Chondrocyte (in vitro differentiated cells): ENCODE data around the gene SMOC2. TPM values are rescaled to one million over a fixed set of nuclear protein-coding genes. Genes with fewer than 3 reads are reported as not detected.

Experiments
- DNase-seq: peaks from one replicate; pipeline ENCODE4 v3.0.0; 2021; ENCODE audit warnings: mixed read lengths, low spot score
- H3K27ac Mint-ChIP-seq: one replicate; pipeline ENCODE4 v1.8.0; 2021; ENCODE audit warnings: mild to moderate bottlenecking, moderate library complexity, mixed read lengths; ENCODE audit not compliant: unreplicated experiment
- H3K27me3 Mint-ChIP-seq: 2 replicates; pipeline ENCODE4 v1.8.0; 2021; ENCODE audit warnings: low read depth, mixed read lengths
- H3K36me3 Mint-ChIP-seq: 2 replicates; pipeline ENCODE4 v1.8.0; 2021; ENCODE audit warnings: low read depth, mixed read lengths
- H3K4me1 Mint-ChIP-seq: 2 replicates; pipeline ENCODE4 v1.8.0; 2021; ENCODE audit warnings: low read depth, mild to moderate bottlenecking, mixed read lengths
- H3K4me3 Mint-ChIP-seq: one replicate; pipeline ENCODE4 v1.8.0; 2021; ENCODE audit warnings: mild to moderate bottlenecking, moderate library complexity, mixed read lengths; ENCODE audit not compliant: unreplicated experiment
- H3K9me3 Mint-ChIP-seq: 2 replicates; pipeline ENCODE4 v1.8.0; 2021; ENCODE audit warnings: low read depth, mixed read lengths
- long read RNA-seq: library from polyadenylated mRNA; stranded (forward); transcript quantifications from one replicate; pipeline ENCODE4 v2.0.0, GENCODE V29; 2021
- total RNA-seq: library from RNA; stranded (reverse); gene quantifications from 3 replicates; pipeline ENCODE4 v1.2.1, GENCODE V29; 2021
- TF ChIP-seq, protein P1 (sequence below): fragments of 200-600 bp; sonication (generic); IDR thresholded peaks from 2 replicates; pipeline ENCODE4 v1.5.0; 2021; ENCODE audit warnings: antibody characterized with exemption, mild to moderate bottlenecking, moderate library complexity

Gene SMOC2, protein sequence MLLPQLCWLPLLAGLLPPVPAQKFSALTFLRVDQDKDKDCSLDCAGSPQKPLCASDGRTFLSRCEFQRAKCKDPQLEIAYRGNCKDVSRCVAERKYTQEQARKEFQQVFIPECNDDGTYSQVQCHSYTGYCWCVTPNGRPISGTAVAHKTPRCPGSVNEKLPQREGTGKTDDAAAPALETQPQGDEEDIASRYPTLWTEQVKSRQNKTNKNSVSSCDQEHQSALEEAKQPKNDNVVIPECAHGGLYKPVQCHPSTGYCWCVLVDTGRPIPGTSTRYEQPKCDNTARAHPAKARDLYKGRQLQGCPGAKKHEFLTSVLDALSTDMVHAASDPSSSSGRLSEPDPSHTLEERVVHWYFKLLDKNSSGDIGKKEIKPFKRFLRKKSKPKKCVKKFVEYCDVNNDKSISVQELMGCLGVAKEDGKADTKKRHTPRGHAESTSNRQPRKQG
- total RNA-seq: 56.3 to 148 TPM (median 145 TPM) in 3 replicates
- long read RNA-seq, transcript SMOC2-201 (13 exons, 3,150 nt): minor isoform, 45 of 495 reads
- long read RNA-seq, transcript SMOC2-202 (13 exons, 3,117 nt): major isoform, 368 of 495 reads
- long read RNA-seq, partial matches to known transcripts: 25 of 495 reads
- long read RNA-seq, other reads (novel, unspliced or antisense): 57 of 495 reads

- peaks cover 73% of the 10 kb centered on the region for H3K4me1 Mint-ChIP-seq
- TF ChIP-seq, protein P1, sequence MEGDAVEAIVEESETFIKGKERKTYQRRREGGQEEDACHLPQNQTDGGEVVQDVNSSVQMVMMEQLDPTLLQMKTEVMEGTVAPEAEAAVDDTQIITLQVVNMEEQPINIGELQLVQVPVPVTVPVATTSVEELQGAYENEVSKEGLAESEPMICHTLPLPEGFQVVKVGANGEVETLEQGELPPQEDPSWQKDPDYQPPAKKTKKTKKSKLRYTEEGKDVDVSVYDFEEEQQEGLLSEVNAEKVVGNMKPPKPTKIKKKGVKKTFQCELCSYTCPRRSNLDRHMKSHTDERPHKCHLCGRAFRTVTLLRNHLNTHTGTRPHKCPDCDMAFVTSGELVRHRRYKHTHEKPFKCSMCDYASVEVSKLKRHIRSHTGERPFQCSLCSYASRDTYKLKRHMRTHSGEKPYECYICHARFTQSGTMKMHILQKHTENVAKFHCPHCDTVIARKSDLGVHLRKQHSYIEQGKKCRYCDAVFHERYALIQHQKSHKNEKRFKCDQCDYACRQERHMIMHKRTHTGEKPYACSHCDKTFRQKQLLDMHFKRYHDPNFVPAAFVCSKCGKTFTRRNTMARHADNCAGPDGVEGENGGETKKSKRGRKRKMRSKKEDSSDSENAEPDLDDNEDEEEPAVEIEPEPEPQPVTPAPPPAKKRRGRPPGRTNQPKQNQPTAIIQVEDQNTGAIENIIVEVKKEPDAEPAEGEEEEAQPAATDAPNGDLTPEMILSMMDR: no peak
- peaks cover 19% of the 10 kb centered on the region for H3K27me3 Mint-ChIP-seq
- peak within 1 kb of the TSS; percentile 85 for H3K27ac Mint-ChIP-seq
- no peak for DNase-seq
- H3K9me3 Mint-ChIP-seq: peaks cover 7% of the 10 kb centered on the region
- peak within 1 kb of the TSS; percentile 69 for H3K4me3 Mint-ChIP-seq
- peaks cover 2% of the 10 kb centered on the region for H3K36me3 Mint-ChIP-seq
These were observed at the start of gene SMOC2 for GRCh38 chr6:168440520-168441433. SMOC2 (plus strand) TSS chr6:168441184; CDS start chr6:168441371, 187 bp downstream.

GRCh38 chr6:168393126-168393870, 47.7 kb upstream of the SMOC2 start:
- no peak for DNase-seq
- H3K4me3 Mint-ChIP-seq: no peak overlapping the region
- TF ChIP-seq, protein P1: no peak
- H3K4me1 Mint-ChIP-seq: no peaks in the 10 kb centered on the region
- H3K27ac Mint-ChIP-seq: no peak overlapping the region
- H3K36me3 Mint-ChIP-seq: peaks cover 3% of the 10 kb centered on the region
- peaks cover 37% of the 10 kb centered on the region for H3K27me3 Mint-ChIP-seq
- no peaks in the 10 kb centered on the region for H3K9me3 Mint-ChIP-seq

DNA sequence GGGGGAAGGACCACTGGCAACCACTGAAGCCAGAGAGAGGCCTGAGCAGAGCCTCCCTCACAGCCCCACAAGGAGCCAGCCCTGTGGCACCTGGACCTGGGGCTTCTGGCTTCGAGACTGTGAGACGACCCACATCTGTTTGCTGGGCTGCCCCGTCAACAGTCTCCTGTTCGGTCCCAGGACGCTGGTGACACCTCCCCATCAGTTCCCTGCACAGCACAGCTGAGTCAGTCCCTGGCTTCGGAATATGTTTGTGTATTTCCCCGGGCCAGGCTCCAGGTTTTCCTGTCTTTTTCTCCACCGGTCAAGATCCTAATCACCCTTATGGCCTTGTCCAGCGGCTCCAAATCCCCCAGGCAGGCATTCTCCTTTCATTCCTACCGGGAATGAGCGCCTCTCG, 46.4 kb upstream of the SMOC2 start:
- Mint-ChIP-seq H3K27ac (no peak overlapping the region), H3K9me3 (peaks cover 4% of the 10 kb centered on the region), H3K4me3 (no peak overlapping the region), H3K4me1 (no peaks in the 10 kb centered on the region), H3K27me3 (peaks cover 33% of the 10 kb centered on the region), H3K36me3 (peaks cover 6% of the 10 kb centered on the region)
- TF ChIP-seq, protein P1: no peak
- DNase-seq: no peak

DNA sequence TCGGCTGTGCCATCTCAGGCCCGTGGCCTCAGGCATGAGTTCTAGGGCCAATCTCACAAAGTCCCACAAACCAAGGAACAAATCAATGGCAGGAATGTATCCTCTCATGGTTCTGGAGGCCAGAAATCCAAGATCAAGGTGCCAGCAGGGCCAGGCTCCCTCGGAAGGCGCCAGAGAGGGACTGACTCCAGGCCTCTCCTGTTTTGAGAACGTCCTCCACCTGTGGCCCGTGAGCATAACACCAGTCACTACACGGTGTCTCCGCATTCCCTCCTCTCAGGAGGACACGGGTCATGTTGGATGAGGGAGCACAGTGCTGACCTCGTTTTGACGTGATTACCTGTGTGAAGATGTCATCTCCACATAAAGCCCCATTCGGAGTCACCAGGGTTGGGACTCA, 45.0 kb upstream of the SMOC2 start:
- TF ChIP-seq, protein P1: no peak
- no peak overlapping the region for H3K4me3 Mint-ChIP-seq
- no peak overlapping the region for H3K27ac Mint-ChIP-seq
- peaks cover 9% of the 10 kb centered on the region for H3K36me3 Mint-ChIP-seq
- H3K9me3 Mint-ChIP-seq: peaks cover 10% of the 10 kb centered on the region
- no peaks in the 10 kb centered on the region for H3K4me1 Mint-ChIP-seq
- peaks cover 26% of the 10 kb centered on the region for H3K27me3 Mint-ChIP-seq
- no peak for DNase-seq
